Thyroid gland (tissue), 4 donors: ENCODE results near the gene C19orf38.

ENCODE experiments used
- POLR2A ChIP-seq, 2 donors: fragments of 450-650 bp; IDR thresholded peaks; one replicate each; pipeline ENCODE4 v1.6.1; 2017; ENCODE audit warnings: antibody characterized with exemption in 2 of 2, mild to moderate bottlenecking in 2 of 2, moderate library complexity in 1 of 2
- TF ChIP-seq, protein P1 (sequence below), 6 experiments: fragments of 200-600 bp in 3 of 6; fragments of 450-650 bp in 3 of 6; sonication (generic) in 3 of 6; IDR thresholded peaks; one replicate each; pipeline ENCODE4 v1.5.1; 2016 to 2019; ENCODE audit warnings: antibody characterized with exemption in 6 of 6, mild to moderate bottlenecking in 2 of 6, inconsistent platforms in 1 of 6, moderate library complexity in 1 of 6

DNA sequence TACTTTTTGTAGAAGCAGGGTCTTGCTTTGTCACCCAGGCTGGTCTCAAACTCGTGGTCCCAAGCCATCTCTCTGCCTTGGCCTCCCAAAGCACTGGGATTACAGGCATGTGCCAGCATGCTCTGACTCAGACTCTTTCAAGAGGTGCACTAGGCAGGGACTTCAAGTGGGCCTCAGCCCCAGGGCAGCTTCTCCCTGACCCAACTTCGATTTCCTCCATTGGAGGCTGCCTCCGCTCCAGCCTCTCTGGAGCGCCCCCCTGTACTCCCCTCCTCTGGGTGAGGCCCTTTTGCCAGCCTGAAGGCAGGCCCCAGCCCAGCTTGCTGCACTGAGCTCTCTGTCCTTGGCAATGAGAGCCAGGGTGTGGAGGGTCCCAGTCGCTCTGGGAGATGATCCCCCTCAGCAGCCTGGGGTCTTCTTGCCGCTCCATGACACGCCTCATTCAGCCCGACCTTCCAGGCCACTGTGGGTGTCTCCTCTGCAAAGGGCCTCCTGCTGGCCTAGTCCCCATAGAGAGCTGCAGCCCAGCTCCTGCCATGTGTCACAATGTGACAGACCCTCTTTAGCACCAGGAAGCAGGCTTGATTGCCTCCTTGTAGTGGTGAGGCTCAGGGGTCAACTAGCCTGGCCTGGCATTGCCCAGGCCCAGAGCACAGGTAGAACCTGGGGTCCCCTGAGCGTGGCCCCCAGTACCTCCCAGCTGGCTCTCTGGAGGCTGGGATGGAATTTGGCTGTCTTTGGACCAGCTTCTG, 39.6 kb downstream of the C19orf38 start:
- TF ChIP-seq, protein P1, sequence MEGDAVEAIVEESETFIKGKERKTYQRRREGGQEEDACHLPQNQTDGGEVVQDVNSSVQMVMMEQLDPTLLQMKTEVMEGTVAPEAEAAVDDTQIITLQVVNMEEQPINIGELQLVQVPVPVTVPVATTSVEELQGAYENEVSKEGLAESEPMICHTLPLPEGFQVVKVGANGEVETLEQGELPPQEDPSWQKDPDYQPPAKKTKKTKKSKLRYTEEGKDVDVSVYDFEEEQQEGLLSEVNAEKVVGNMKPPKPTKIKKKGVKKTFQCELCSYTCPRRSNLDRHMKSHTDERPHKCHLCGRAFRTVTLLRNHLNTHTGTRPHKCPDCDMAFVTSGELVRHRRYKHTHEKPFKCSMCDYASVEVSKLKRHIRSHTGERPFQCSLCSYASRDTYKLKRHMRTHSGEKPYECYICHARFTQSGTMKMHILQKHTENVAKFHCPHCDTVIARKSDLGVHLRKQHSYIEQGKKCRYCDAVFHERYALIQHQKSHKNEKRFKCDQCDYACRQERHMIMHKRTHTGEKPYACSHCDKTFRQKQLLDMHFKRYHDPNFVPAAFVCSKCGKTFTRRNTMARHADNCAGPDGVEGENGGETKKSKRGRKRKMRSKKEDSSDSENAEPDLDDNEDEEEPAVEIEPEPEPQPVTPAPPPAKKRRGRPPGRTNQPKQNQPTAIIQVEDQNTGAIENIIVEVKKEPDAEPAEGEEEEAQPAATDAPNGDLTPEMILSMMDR (IDR thresholded peaks at IDR 0.05), result no peak
- no peak for TF ChIP-seq POLR2A (IDR thresholded peaks at IDR 0.05)
